ENCODE data around the gene PIP5K1B.
"Not testable (repeated sequence)": the region's sequence is repeated elsewhere in the genome, so short reads cannot be mapped to it uniquely, and the experiment has no call there.

Gene PIP5K1B

DNA sequence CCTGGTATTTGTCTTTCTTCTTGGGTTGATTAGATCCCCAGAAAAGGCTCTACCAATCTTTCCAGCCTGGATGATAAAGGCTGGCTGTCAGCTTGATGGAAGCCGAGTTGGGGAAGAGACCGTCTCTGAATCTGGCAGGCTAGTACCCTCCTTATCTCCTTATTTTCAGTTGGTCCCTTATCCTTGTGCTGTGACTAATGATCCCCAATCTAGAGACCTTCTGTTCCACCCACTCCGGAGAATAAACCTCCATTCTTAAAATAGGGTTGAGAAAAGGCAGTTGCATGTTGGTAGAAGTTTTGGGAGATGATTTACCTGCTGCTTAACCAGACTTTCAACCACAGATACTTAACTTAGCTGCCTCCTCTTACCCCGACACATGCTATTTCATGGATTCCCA, 256.5 kb downstream of the PIP5K1B start:
- DNase-seq (ENCODE audit: low read depth), result no peak

DNA sequence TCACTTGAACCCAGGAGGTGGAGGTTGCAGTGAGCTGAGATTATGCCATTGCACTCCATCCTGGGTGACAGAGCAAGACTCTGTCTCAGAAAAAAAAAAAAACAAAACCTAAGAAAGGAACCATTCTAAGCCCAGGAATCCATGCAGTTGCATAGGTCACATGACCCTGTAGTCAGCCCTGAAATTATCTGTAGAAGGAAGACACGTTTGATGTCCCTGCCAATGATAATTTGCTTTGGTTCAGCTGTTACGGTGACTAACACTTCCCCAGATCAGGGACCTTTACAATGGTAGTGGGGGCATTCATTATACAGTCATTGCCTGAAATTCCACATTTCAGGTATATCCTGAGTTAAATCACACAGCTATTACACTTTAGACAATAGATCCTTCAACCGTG, 258.4 kb downstream of the PIP5K1B start:
- no peak for DNase-seq (ENCODE audit: low read depth)

- no peak for DNase-seq (ENCODE audit: low read depth)
These were observed 259.1 kb downstream of the PIP5K1B start for GRCh38 chr9:68964102-68964541.

GRCh38 chr9:68964765-68965164, 259.7 kb downstream of the PIP5K1B start:
- DNase-seq (ENCODE audit: low read depth), result no peak

DNA sequence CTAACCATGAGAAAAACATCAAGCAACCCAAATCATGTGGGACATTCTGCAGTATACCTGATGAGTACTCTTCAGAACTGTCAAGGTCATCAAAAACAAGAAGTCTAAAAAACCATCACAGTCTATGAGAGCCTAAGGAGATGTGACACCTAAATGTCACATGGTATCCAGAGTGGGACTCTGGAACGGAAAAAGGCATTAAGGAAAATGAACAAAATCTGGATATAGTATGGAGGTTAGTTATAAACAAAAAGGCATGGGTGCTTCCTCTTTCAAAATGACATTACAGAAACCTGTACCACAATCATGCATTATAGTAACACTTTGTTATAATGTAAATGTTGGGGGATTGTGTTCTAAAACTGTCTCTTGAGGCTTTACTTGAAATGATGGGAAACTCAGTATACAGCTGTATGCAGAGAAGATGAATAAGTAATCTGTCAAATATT, 261.5 kb downstream of the PIP5K1B start:
- DNase-seq (ENCODE audit: low read depth), result no peak

DNA sequence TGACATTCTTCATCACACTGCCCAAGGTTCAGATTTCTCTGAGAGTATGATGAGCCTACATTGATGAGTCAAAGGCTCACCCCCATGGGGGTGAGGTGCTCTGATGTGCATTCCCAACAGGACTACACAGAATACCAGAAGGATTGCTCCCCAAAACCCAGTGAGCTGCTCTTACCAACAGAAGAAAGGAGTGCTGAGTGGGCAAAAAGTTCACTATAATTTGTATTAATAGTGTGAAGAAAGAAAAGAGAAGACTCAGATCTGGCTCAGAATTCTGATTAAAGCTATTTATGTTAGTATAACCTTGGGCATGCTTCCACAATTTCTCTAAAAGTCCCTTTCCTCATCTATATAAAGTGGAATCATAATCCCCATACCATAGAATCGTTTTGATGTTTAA, 262.8 kb downstream of the PIP5K1B start:
- DNase-seq (ENCODE audit: low read depth), result no peak

GRCh38 chr9:68969538-68969937, 264.5 kb downstream of the PIP5K1B start:
- no peak for DNase-seq (ENCODE audit: low read depth)

DNA sequence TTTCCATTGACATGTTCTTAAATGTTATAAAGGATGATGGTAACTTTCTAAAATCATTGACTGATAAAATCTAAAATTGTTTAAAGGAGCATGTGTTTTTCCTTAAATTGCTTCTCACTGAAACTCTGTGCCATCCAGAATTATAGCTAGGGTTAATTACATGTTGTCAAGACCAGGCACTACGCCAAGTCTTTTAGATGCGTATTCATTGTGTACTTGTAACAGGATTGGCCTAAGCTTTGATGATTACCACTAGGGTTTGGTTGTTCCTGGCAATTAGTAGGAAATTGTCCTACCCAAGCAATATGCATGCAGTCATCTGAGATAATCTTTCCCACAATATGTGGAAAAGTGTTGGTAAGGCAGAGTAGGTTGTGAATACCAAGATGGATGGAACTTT, 265.1 kb downstream of the PIP5K1B start:
- DNase-seq (ENCODE audit: low read depth), result no peak

DNA sequence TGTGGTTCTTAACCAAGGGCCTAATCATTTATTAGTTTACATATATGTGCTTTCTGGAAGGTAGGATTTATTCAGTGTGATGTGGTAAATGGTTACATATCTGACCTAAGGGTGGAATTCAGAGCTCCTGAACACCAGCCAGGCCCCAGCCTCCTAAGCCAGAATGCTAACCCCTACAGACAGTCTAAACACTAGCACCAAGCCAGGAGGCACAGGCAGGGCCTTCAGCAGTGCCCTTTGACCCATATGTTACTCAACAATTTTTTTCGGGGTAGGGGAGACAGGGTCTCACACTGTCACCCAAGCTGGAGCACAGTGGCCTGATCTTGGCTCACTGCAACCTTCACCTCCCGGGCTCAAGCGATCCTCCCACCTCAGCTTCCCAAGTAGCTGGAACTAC, 268.6 kb downstream of the PIP5K1B start:
- DNase-seq (ENCODE audit: low read depth), result no peak

DNA sequence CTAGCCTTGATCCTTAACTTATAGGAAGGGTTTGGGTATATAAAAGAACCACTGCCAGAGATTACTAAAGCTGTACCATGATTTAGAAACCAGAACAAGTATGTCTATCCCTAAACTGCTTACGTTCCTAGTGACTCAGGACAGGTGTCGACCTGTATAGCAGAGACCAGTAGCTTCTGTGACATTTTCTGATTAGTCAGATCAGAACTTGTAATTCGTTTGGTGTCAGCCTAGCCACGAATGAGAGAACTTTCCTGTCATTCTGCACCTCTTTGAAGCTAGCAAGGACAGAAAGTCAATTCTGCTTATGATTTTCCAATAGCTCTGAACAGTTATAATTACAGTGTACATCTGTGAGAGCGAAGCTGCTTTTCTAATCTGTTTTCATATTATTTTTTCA, 269.4 kb downstream of the PIP5K1B start:
- no peak for DNase-seq (ENCODE audit: low read depth)

- DNase-seq (ENCODE audit: low read depth), result no peak
These were observed 269.9 kb downstream of the PIP5K1B start for GRCh38 chr9:68974901-68975300.

DNA sequence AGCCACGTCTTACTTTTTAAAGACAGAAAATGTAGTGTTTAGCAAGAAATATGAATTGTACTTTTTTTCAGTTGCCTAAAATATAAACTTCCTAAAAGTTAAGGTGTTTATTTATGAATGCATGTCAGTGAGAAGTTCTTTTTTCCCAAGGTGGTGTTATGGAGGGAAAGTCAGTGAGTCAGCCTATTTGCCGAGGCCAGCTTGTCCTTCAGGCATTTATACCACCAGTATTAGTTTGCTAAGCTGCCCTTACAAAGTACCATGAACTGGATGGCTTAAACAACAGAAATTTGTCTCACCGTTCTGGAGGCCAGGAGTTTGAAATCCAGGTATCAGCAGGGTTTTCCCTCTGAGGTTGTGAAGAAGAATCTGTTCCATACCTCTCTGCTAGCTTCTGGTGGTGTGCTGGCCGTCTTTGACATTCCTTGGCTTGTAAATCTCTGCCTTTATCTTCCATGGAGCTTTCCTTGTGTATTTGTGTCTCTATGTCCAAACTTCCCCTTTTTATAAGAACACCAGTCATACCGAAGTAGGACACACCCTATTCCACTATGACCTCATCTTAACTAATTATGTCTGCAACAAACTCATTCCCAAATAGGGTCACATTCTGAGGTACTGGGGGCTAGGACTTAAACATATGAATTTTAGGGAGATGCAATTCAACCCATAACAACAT, 270.5 kb downstream of the PIP5K1B start:
- DNase-seq (ENCODE audit: low read depth), result no peak

DNA sequence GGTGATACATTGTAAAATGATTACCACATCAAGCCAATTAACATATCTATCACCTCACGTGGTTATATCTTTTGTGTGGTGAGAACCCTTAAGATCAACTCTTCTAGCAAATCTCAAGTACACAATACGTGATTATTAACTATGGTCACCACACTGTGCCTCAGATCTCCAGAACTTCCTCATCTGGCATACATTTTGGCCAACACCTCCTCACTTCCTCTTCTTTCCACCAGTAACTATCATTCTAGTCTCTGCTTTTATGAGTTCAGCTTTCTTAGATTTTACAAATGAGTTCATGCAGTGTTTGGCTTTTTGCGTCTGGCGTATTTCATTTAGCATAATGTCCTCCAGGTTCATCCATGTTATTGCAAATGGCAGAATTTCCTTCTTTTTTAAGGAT, 273.0 kb downstream of the PIP5K1B start:
- DNase-seq (ENCODE audit: low read depth), result no peak

DNA sequence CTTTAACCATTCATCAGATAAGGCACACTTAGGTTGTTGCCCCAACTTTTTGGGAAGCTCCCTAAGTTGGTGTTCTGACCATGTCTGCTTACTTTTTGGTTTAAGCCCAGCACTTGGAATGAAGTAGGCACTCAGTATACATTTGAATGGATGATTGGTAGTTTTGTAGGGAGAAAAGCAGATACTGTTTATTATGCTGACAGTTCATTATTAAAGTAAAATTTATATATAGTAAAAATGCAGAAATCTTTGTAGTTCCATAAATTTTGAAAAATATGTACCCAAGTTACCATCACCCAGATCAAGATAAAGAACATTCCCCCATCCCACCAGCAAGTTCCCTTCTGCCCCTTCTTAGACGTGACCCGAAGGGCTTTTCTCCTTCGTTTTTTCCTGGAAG, 273.5 kb downstream of the PIP5K1B start:
- DNase-seq (ENCODE audit: low read depth), result no peak

- DNase-seq (ENCODE audit: low read depth), result no peak
These were observed 274.7 kb downstream of the PIP5K1B start for GRCh38 chr9:68979538-68980314.

GRCh38 chr9:68980341-68980914, 275.4 kb downstream of the PIP5K1B start:
- DNase-seq (ENCODE audit: low read depth), result no peak

GRCh38 chr9:68981789-68982188, 276.7 kb downstream of the PIP5K1B start:
- DNase-seq (ENCODE audit: low read depth), result no peak

- DNase-seq (ENCODE audit: low read depth), result no peak
These were observed 278.0 kb downstream of the PIP5K1B start for GRCh38 chr9:68983008-68983411.

- no peak for DNase-seq (ENCODE audit: low read depth)
These were observed 278.7 kb downstream of the PIP5K1B start for GRCh38 chr9:68983522-68984424.

- not testable (repeated sequence) for DNase-seq (ENCODE audit: low read depth)
These were observed 281.9 kb downstream of the PIP5K1B start for GRCh38 chr9:68986949-68987348.

- DNase-seq (ENCODE audit: low read depth), result no peak
These were observed 286.4 kb downstream of the PIP5K1B start for GRCh38 chr9:68991457-68991856.

- DNase-seq (ENCODE audit: low read depth), result no peak
These were observed 290.7 kb downstream of the PIP5K1B start for GRCh38 chr9:68995776-68996175.

All from non-pigmented ciliary epithelial cell (primary cell).